ENCODE data around the gene MYO5B.
"Not testable (repeated sequence)": the region's sequence is repeated elsewhere in the genome, so short reads cannot be mapped to it uniquely, and the experiment has no call there.

The MYO5B gene

GRCh38 chr18:50194631-50195532, at the start of gene MYO5B:
Gene MYO5B, minus strand, starts transcription at chr18:50195147. Its CDS starts 354 bp downstream, at chr18:50194793.
- DNase-seq (ENCODE audit: low spot score), result no peak

- DNase-seq (ENCODE audit: low spot score), result not testable (repeated sequence)
Observed at GRCh38 chr18:50241768-50242167, 46.8 kb upstream of the MYO5B start.

GRCh38 chr18:50240080-50240563, 45.2 kb upstream of the MYO5B start:
- no peak for DNase-seq (ENCODE audit: low spot score)

- no peak for DNase-seq (ENCODE audit: low spot score)
Observed at GRCh38 chr18:50232419-50232818, 37.5 kb upstream of the MYO5B start.

- no peak for DNase-seq (ENCODE audit: low spot score)
Observed at GRCh38 chr18:50231621-50232020, 36.7 kb upstream of the MYO5B start.

- DNase-seq (ENCODE audit: low spot score), result not testable (repeated sequence)
Observed at GRCh38 chr18:50220249-50220648, 25.3 kb upstream of the MYO5B start.

- no peak for DNase-seq (ENCODE audit: low spot score)
Observed at GRCh38 chr18:50218432-50219197, 23.7 kb upstream of the MYO5B start.

- no peak for DNase-seq (ENCODE audit: low spot score)
Observed at GRCh38 chr18:50209311-50209710, 14.4 kb upstream of the MYO5B start.

GRCh38 chr18:50207722-50208121, 12.8 kb upstream of the MYO5B start:
- no peak for DNase-seq (ENCODE audit: low spot score)

- DNase-seq (ENCODE audit: low spot score), result peak; percentile 51
Observed at GRCh38 chr18:50203801-50204604, 9.1 kb upstream of the MYO5B start.

GRCh38 chr18:50201476-50202018, 6.6 kb upstream of the MYO5B start:
- no peak for DNase-seq (ENCODE audit: low spot score)

- DNase-seq (ENCODE audit: low spot score), result no peak
Observed at GRCh38 chr18:50199921-50200320, 5.0 kb upstream of the MYO5B start.

- no peak for DNase-seq (ENCODE audit: low spot score)
Observed at GRCh38 chr18:50199346-50199855, 4.5 kb upstream of the MYO5B start.

GRCh38 chr18:50196261-50196660, 1.3 kb upstream of the MYO5B start:
- DNase-seq (ENCODE audit: low spot score), result no peak

- no peak for DNase-seq (ENCODE audit: low spot score)
Observed at GRCh38 chr18:50195689-50196088, 742 bp upstream of the MYO5B start.

- DNase-seq (ENCODE audit: low spot score), result no peak
Observed at GRCh38 chr18:50193796-50194630, 934 bp downstream of the MYO5B start.

- DNase-seq (ENCODE audit: low spot score), result no peak
Observed at GRCh38 chr18:50192995-50193795, 1.8 kb downstream of the MYO5B start.

- DNase-seq (ENCODE audit: low spot score), result no peak
Observed at GRCh38 chr18:50190926-50191325, 4.0 kb downstream of the MYO5B start.

GRCh38 chr18:50190236-50190635, 4.7 kb downstream of the MYO5B start:
- no peak for DNase-seq (ENCODE audit: low spot score)

- DNase-seq (ENCODE audit: low spot score), result no peak
Observed at GRCh38 chr18:50189160-50189559, 5.8 kb downstream of the MYO5B start.

Data from COLO829 (cell line).